ENCODE results near the gene MET.

GRCh38 chr7:116799916-116800315, 127.9 kb downstream of the MET start:
- no peak for TF ChIP-seq SUZ12 (IDR thresholded peaks at IDR 0.05; ENCODE audit: extremely low read depth, insufficient read depth, insufficient read length)
- TF ChIP-seq ZNF274 (IDR thresholded peaks at IDR 0.05; ENCODE audit: low read depth, low read length): no peak
- no peak for TF ChIP-seq YY1 (IDR thresholded peaks at IDR 0.05; ENCODE audit: insufficient read depth, insufficient read length)

Data from NT2/D1 (cell line).